ENCODE results near the gene MGAT1.

The MGAT1 gene

GRCh38 chr5:180823940-180824629, 21.5 kb upstream of the MGAT1 start:
- DNase-seq, result no peak

GRCh38 chr5:180823346-180823745, 20.7 kb upstream of the MGAT1 start:
- DNase-seq, result no peak

- no peak for DNase-seq
Observed at GRCh38 chr5:180821538-180821937, 18.9 kb upstream of the MGAT1 start.

- DNase-seq, result no peak
Observed at GRCh38 chr5:180820788-180821321, 18.2 kb upstream of the MGAT1 start.

GRCh38 chr5:180818677-180819341, 16.2 kb upstream of the MGAT1 start:
- no peak for DNase-seq

GRCh38 chr5:180817893-180818674, 15.5 kb upstream of the MGAT1 start:
- no peak for DNase-seq

- DNase-seq, result no peak
Observed at GRCh38 chr5:180816608-180817534, 14.3 kb upstream of the MGAT1 start.

GRCh38 chr5:180815293-180815917, 12.8 kb upstream of the MGAT1 start:
- DNase-seq, result no peak

- DNase-seq, result no peak
Observed at GRCh38 chr5:180813420-180813819, 10.8 kb upstream of the MGAT1 start.

GRCh38 chr5:180811623-180812124, 9.1 kb upstream of the MGAT1 start:
- no peak for DNase-seq

- peak in 2 of 14 donors; percentile 67 to 68 for DNase-seq
Observed at GRCh38 chr5:180810959-180811622, 8.5 kb upstream of the MGAT1 start.

- DNase-seq, result peak; percentile 82 to 100 (median 98)
Observed at GRCh38 chr5:180810210-180810958, 7.8 kb upstream of the MGAT1 start.

- peak in 13 of 14 donors; percentile 81 to 98 (median 95) for DNase-seq
Observed at GRCh38 chr5:180809403-180810209, 7.0 kb upstream of the MGAT1 start.

GRCh38 chr5:180808461-180809000, 5.9 kb upstream of the MGAT1 start:
- no peak for DNase-seq

GRCh38 chr5:180807654-180808414, 5.2 kb upstream of the MGAT1 start:
- no peak for DNase-seq

- no peak for DNase-seq
Observed at GRCh38 chr5:180807046-180807445, 4.4 kb upstream of the MGAT1 start.

- DNase-seq, result peak in 2 of 14 donors; percentile 39 to 55
Observed at GRCh38 chr5:180806351-180807011, 3.9 kb upstream of the MGAT1 start.
